Upper lobe of right lung (tissue), 1 donor: ENCODE results near the gene SDK2. TPM values are rescaled to one million over a fixed set of nuclear protein-coding genes. Genes with fewer than 3 reads are reported as not detected.

Source experiments
- ATAC-seq: fragments of 200-7000 bp; cut with Tn5 transposase; one replicate; pipeline ENCODE4 v1.9.1; 2020; ENCODE audit warnings: mild to moderate bottlenecking, moderate library complexity
- DNase-seq: peaks from one replicate; pipeline ENCODE4 v3.0.0-alpha.2; 2020
- H3K27ac ChIP-seq: fragments of 200-600 bp; one replicate; pipeline ENCODE4 v1.8.0; 2022
- H3K27me3 ChIP-seq: fragments of 200-600 bp; one replicate; pipeline ENCODE4 v1.8.0; 2022; ENCODE audit warnings: mild to moderate bottlenecking
- H3K36me3 ChIP-seq: fragments of 200-600 bp; one replicate; pipeline ENCODE4 v1.8.0; 2022
- H3K4me1 ChIP-seq: fragments of 200-600 bp; one replicate; pipeline ENCODE4 v1.8.0; 2022
- H3K4me3 ChIP-seq: fragments of 200-600 bp; one replicate; pipeline ENCODE4 v1.8.0; 2022; ENCODE audit warnings: mild to moderate bottlenecking
- H3K9me3 ChIP-seq: fragments of 200-600 bp; one replicate; pipeline ENCODE4 v1.8.0; 2022
- CTCF ChIP-seq: fragments of 200-600 bp; IDR thresholded peaks from one replicate; pipeline ENCODE4 v1.8.0; 2022; ENCODE audit warnings: antibody characterized with exemption
- intact Hi-C: fragments of 100-400 bp; cut with DNase I; formaldehyde crosslinking; loops from one replicate; pipeline ENCODE4 v1.11.0; 2022
- total RNA-seq: library from RNA; stranded (reverse); fragmentation: NEBNext Ultra II Directional; extraction: Animal tissue kit (Norgen Biotek cat#: 25700); gene quantifications from one replicate; pipeline ENCODE4 v1.2.1, GENCODE V29; 2021
- donor health status: DM: no; HTN: yes; CAD: no; lungs with severe emphysema.

SDK2 gene
- total RNA-seq, 1 donor from 2014 or later = 2.3 TPM

GRCh38 chr17:73519011-73519410 is 125.2 kb downstream of the SDK2 start:
- no peaks in the 10 kb centered on the region for H3K36me3 ChIP-seq
- H3K4me1 ChIP-seq = no peaks in the 10 kb centered on the region
- TF ChIP-seq CTCF = no peak
- H3K9me3 ChIP-seq = no peaks in the 10 kb centered on the region
- DNase-seq (no peak), ATAC-seq (no peak)
- H3K27me3 ChIP-seq = no peaks in the 10 kb centered on the region
- intact Hi-C loops = no loop called here
- H3K4me3 ChIP-seq = no peak overlapping the region
- H3K27ac ChIP-seq = no peak overlapping the region

- DNase-seq (no peak), ATAC-seq (no peak)
- H3K27me3 ChIP-seq = no peaks in the 10 kb centered on the region
- intact Hi-C loops = no loop called here
- no peaks in the 10 kb centered on the region for H3K4me1 ChIP-seq
- H3K9me3 ChIP-seq = no peaks in the 10 kb centered on the region
- no peak overlapping the region for H3K4me3 ChIP-seq
- no peak overlapping the region for H3K27ac ChIP-seq
- no peak for TF ChIP-seq CTCF
- H3K36me3 ChIP-seq = no peaks in the 10 kb centered on the region
Measured at GRCh38 chr17:73516431-73516830, 127.8 kb downstream of the SDK2 start.

- DNase-seq = no peak
- Histone ChIP-seq H3K27ac (no peak overlapping the region), H3K4me1 (no peaks in the 10 kb centered on the region), H3K9me3 (no peaks in the 10 kb centered on the region), H3K27me3 (no peaks in the 10 kb centered on the region), H3K36me3 (no peaks in the 10 kb centered on the region), H3K4me3 (no peak overlapping the region)
- no peak for TF ChIP-seq CTCF
- ATAC-seq = no peak
- intact Hi-C loops = no loop called here
Measured at GRCh38 chr17:73514146-73514863, 129.9 kb downstream of the SDK2 start.

GRCh38 chr17:73513426-73513825 is 130.8 kb downstream of the SDK2 start:
- DNase-seq (no peak), ATAC-seq (no peak)
- no peaks in the 10 kb centered on the region for H3K27me3 ChIP-seq
- no peaks in the 10 kb centered on the region for H3K4me1 ChIP-seq
- intact Hi-C loops = no loop called here
- H3K9me3 ChIP-seq = no peaks in the 10 kb centered on the region
- no peak overlapping the region for H3K4me3 ChIP-seq
- H3K36me3 ChIP-seq = no peaks in the 10 kb centered on the region
- H3K27ac ChIP-seq = no peak overlapping the region
- TF ChIP-seq CTCF = no peak

- no peak for ATAC-seq
- no peak overlapping the region for H3K27ac ChIP-seq
- H3K4me1 ChIP-seq = no peaks in the 10 kb centered on the region
- DNase-seq = no peak
- intact Hi-C loops = no loop called here
- H3K36me3 ChIP-seq = no peaks in the 10 kb centered on the region
- H3K4me3 ChIP-seq = no peak overlapping the region
- no peaks in the 10 kb centered on the region for H3K27me3 ChIP-seq
- H3K9me3 ChIP-seq = no peaks in the 10 kb centered on the region
- TF ChIP-seq CTCF = no peak
Measured at GRCh38 chr17:73511719-73512115, 132.5 kb downstream of the SDK2 start.
